AG04449 (cell line): Measurements from ENCODE around the gene ADGRF1.

ENCODE experiments used
- CTCF ChIA-PET: fragments of 350-600 bp; formaldehyde crosslinking; extraction: SDS; loops from one replicate; lab custom pipeline; 2021; ENCODE audit warnings: antibody characterized with exemption; lab: Yijun Ruan, JAX
- POLR2A ChIA-PET: fragments of 400-600, 350-600 bp; formaldehyde crosslinking; extraction: SDS; loops from one replicate; lab custom pipeline; 2020; ENCODE audit warnings: antibody characterized with exemption, inconsistent platforms; lab: Yijun Ruan, JAX
- DNase-seq: peaks from one replicate; pipeline ENCODE4 v3.0.0-alpha.2; 2010; ENCODE audit warnings: low read depth, low spot score
- H3K4me3 ChIP-seq: 2 replicates; pipeline ENCODE4 v1.5.1; 2011; ENCODE audit warnings: low read depth, mild to moderate bottlenecking, control low read depth, low read length
- CTCF ChIP-seq: IDR thresholded peaks from one replicate; pipeline ENCODE4 v1.5.1; 2011; ENCODE audit warnings: mild to moderate bottlenecking, moderate library complexity, low read length, control low read depth, inconsistent platforms; ENCODE audit not compliant: insufficient read depth; ENCODE audit errors: missing control alignments

The ADGRF1 gene

GRCh38 chr6:46963039-46963438 lies 79.1 kb downstream of the ADGRF1 start:
- no peak for DNase-seq
- no peak for TF ChIP-seq CTCF
- ChIA-PET POLR2A (no interaction called here), CTCF (no interaction called here)
- no peak overlapping the region for H3K4me3 ChIP-seq

GRCh38 chr6:46961711-46962110 lies 80.4 kb downstream of the ADGRF1 start:
- ChIA-PET POLR2A (no interaction called here), CTCF (interaction anchor here (1.2 kb wide), 1 partner anchor 81 kb away, joined by 3 read pairs; no protein-coding TSS in a partner anchor)
- TF ChIP-seq CTCF: no peak
- DNase-seq: no peak
- H3K4me3 ChIP-seq: no peak overlapping the region

- POLR2A ChIA-PET: no interaction called here
- H3K4me3 ChIP-seq: no peak overlapping the region
- no peak for DNase-seq
- TF ChIP-seq CTCF: no peak
- CTCF ChIA-PET: no interaction called here
Measured at GRCh38 chr6:46961232-46961631, 80.9 kb downstream of the ADGRF1 start.

- ChIA-PET CTCF (no interaction called here), POLR2A (no interaction called here)
- no peak overlapping the region for H3K4me3 ChIP-seq
- TF ChIP-seq CTCF: no peak
- no peak for DNase-seq
Measured at GRCh38 chr6:46959419-46959818, 82.7 kb downstream of the ADGRF1 start.

GRCh38 chr6:46956409-46956808 lies 85.7 kb downstream of the ADGRF1 start:
- DNase-seq: no peak
- no peak overlapping the region for H3K4me3 ChIP-seq
- ChIA-PET CTCF (no interaction called here), POLR2A (no interaction called here)
- no peak for TF ChIP-seq CTCF

- ChIA-PET POLR2A (no interaction called here), CTCF (no interaction called here)
- no peak for TF ChIP-seq CTCF
- no peak for DNase-seq
- no peak overlapping the region for H3K4me3 ChIP-seq
Measured at GRCh38 chr6:46954837-46955451, 87.2 kb downstream of the ADGRF1 start.
